Measurements from ENCODE around the gene PRSS33.

The PRSS33 gene

GRCh38 chr16:2785101-2785991, 2.0 kb downstream of the PRSS33 start:
- Histone ChIP-seq H3K27ac (ENCODE audit: low read depth in 2 of 2, low read length in 2 of 2) (no peak overlapping the region), H3K4me3 (ENCODE audit: low read length in 2 of 2) (peak overlapping the region; percentile 36 to 45), H3K9ac (ENCODE audit: low read depth in 1 of 2, low read length in 2 of 2) (peak overlapping the region in 1 of 2 donors; percentile 59), H3K4me1 (ENCODE audit: control insufficient read depth in 2 of 2, insufficient read depth in 2 of 2, low read length in 2 of 2) (peaks cover 5 to 11% of the 10 kb centered on the region in 2 donors), H3K9me3 (ENCODE audit: control insufficient read depth in 2 of 2, low read length in 2 of 2) (no peaks in the 10 kb centered on the region), H3K27me3 (ENCODE audit: control insufficient read depth in 2 of 2, insufficient read depth in 2 of 2, low read length in 2 of 2) (peaks cover 17 to 20% of the 10 kb centered on the region in 2 donors), H3K36me3 (ENCODE audit: control insufficient read depth in 2 of 2, insufficient read depth in 2 of 2, low read length in 2 of 2) (no peaks in the 10 kb centered on the region)

GRCh38 chr16:2784358-2785100, 2.8 kb downstream of the PRSS33 start:
- H3K4me3 ChIP-seq (ENCODE audit: low read length in 2 of 2): peak overlapping the region; percentile 32 to 45
- peaks cover 17% of the 10 kb centered on the region in 2 donors for H3K27me3 ChIP-seq (ENCODE audit: control insufficient read depth in 2 of 2, insufficient read depth in 2 of 2, low read length in 2 of 2)
- H3K27ac ChIP-seq (ENCODE audit: low read depth in 2 of 2, low read length in 2 of 2): no peak overlapping the region
- no peaks in the 10 kb centered on the region for H3K9me3 ChIP-seq (ENCODE audit: control insufficient read depth in 2 of 2, low read length in 2 of 2)
- H3K9ac ChIP-seq (ENCODE audit: low read depth in 1 of 2, low read length in 2 of 2): no peak overlapping the region
- H3K4me1 ChIP-seq (ENCODE audit: control insufficient read depth in 2 of 2, insufficient read depth in 2 of 2, low read length in 2 of 2): peaks cover 5 to 11% of the 10 kb centered on the region in 2 donors
- no peaks in the 10 kb centered on the region for H3K36me3 ChIP-seq (ENCODE audit: control insufficient read depth in 2 of 2, insufficient read depth in 2 of 2, low read length in 2 of 2)

DNA sequence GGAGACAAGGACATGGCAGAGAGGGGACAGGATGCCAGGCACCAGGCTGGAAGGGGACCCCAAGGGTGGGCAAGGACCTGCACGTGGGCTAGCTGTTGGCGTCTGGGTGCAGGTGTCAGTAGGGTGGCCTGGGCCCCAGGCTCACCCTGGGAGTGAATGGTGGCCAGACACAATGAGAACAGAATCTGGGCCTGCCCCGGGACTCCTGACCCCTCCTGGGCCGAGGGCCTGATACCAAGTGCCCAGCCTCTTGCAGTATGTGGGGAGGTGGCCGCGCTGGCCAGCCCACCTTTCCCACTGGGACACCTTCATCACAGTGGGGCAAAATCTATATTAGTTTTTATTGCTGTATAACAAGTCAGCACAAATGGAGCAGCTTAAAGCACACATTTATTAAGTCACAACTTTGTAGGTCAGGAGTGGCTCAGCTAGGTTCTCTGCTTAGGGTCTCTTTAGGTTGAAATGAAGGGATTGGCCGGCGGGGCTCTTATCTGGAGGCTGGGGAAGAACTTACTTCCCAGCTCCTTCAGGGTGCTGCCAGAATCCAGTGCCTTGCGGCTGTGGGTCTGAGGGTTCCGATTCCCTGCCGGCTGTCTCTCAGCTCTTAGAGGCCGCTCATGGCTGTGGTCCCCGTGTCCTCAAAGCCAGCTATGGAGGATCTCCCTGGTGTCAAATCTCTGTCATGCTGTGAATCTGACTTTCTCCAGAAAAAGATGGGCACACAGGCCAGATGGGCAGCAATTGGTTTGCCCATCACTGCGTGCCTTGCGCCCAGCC, 3.6 kb downstream of the PRSS33 start:
- Histone ChIP-seq H3K36me3 (ENCODE audit: control insufficient read depth in 2 of 2, insufficient read depth in 2 of 2, low read length in 2 of 2) (no peaks in the 10 kb centered on the region), H3K27ac (ENCODE audit: low read depth in 2 of 2, low read length in 2 of 2) (no peak overlapping the region), H3K4me3 (ENCODE audit: low read length in 2 of 2) (no peak overlapping the region), H3K9me3 (ENCODE audit: control insufficient read depth in 2 of 2, low read length in 2 of 2) (no peaks in the 10 kb centered on the region), H3K27me3 (ENCODE audit: control insufficient read depth in 2 of 2, insufficient read depth in 2 of 2, low read length in 2 of 2) (peaks cover 17% of the 10 kb centered on the region in 2 donors), H3K4me1 (ENCODE audit: control insufficient read depth in 2 of 2, insufficient read depth in 2 of 2, low read length in 2 of 2) (peaks cover 8 to 12% of the 10 kb centered on the region in 2 donors), H3K9ac (ENCODE audit: low read depth in 1 of 2, low read length in 2 of 2) (no peak overlapping the region)

- no peak overlapping the region for H3K27ac ChIP-seq (ENCODE audit: low read depth in 2 of 2, low read length in 2 of 2)
- H3K27me3 ChIP-seq (ENCODE audit: control insufficient read depth in 2 of 2, insufficient read depth in 2 of 2, low read length in 2 of 2): peaks cover 17% of the 10 kb centered on the region in 2 donors
- no peaks in the 10 kb centered on the region for H3K36me3 ChIP-seq (ENCODE audit: control insufficient read depth in 2 of 2, insufficient read depth in 2 of 2, low read length in 2 of 2)
- no peaks in the 10 kb centered on the region for H3K9me3 ChIP-seq (ENCODE audit: control insufficient read depth in 2 of 2, low read length in 2 of 2)
- peaks cover 17 to 20% of the 10 kb centered on the region in 2 donors for H3K4me1 ChIP-seq (ENCODE audit: control insufficient read depth in 2 of 2, insufficient read depth in 2 of 2, low read length in 2 of 2)
- H3K9ac ChIP-seq (ENCODE audit: low read depth in 1 of 2, low read length in 2 of 2): no peak overlapping the region
- H3K4me3 ChIP-seq (ENCODE audit: low read length in 2 of 2): no peak overlapping the region
Measured at GRCh38 chr16:2782583-2783351, 4.6 kb downstream of the PRSS33 start.

GRCh38 chr16:2779978-2780898, 7.1 kb downstream of the PRSS33 start:
- peaks cover 21 to 24% of the 10 kb centered on the region in 2 donors for H3K4me1 ChIP-seq (ENCODE audit: control insufficient read depth in 2 of 2, insufficient read depth in 2 of 2, low read length in 2 of 2)
- no peaks in the 10 kb centered on the region for H3K9me3 ChIP-seq (ENCODE audit: control insufficient read depth in 2 of 2, low read length in 2 of 2)
- peaks cover 3 to 5% of the 10 kb centered on the region in 2 donors for H3K27me3 ChIP-seq (ENCODE audit: control insufficient read depth in 2 of 2, insufficient read depth in 2 of 2, low read length in 2 of 2)
- peaks cover under 1 to 1% of the 10 kb centered on the region in 2 donors for H3K36me3 ChIP-seq (ENCODE audit: control insufficient read depth in 2 of 2, insufficient read depth in 2 of 2, low read length in 2 of 2)
- H3K4me3 ChIP-seq (ENCODE audit: low read length in 2 of 2): no peak overlapping the region
- H3K27ac ChIP-seq (ENCODE audit: low read depth in 2 of 2, low read length in 2 of 2): no peak overlapping the region
- H3K9ac ChIP-seq (ENCODE audit: low read depth in 1 of 2, low read length in 2 of 2): no peak overlapping the region

GRCh38 chr16:2779151-2779920, 8.0 kb downstream of the PRSS33 start:
- H3K4me1 ChIP-seq (ENCODE audit: control insufficient read depth in 2 of 2, insufficient read depth in 2 of 2, low read length in 2 of 2): peaks cover 23 to 25% of the 10 kb centered on the region in 2 donors
- H3K27ac ChIP-seq (ENCODE audit: low read depth in 2 of 2, low read length in 2 of 2): no peak overlapping the region
- no peak overlapping the region for H3K4me3 ChIP-seq (ENCODE audit: low read length in 2 of 2)
- H3K9me3 ChIP-seq (ENCODE audit: control insufficient read depth in 2 of 2, low read length in 2 of 2): no peaks in the 10 kb centered on the region
- H3K36me3 ChIP-seq (ENCODE audit: control insufficient read depth in 2 of 2, insufficient read depth in 2 of 2, low read length in 2 of 2): peaks cover 8% of the 10 kb centered on the region in 2 donors
- no peaks in the 10 kb centered on the region for H3K27me3 ChIP-seq (ENCODE audit: control insufficient read depth in 2 of 2, insufficient read depth in 2 of 2, low read length in 2 of 2)
- no peak overlapping the region for H3K9ac ChIP-seq (ENCODE audit: low read depth in 1 of 2, low read length in 2 of 2)

DNA sequence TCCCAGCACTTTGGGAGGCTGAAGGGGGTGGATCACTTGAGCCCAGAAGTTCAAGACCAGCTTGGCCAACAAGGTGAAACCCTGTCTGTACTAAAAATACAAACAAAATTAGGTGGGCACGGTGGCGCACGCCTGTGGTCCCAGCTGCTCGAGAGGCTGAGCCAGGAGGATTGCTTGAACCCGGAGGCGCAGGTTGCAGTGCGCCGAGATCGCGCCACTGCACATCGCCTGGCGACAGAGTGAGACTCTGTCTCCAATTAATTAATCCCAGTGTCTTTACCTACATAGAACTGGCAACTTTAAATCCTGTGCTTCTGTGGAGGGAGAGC, 8.8 kb downstream of the PRSS33 start:
- Histone ChIP-seq H3K9me3 (ENCODE audit: control insufficient read depth in 2 of 2, low read length in 2 of 2) (no peaks in the 10 kb centered on the region), H3K4me1 (ENCODE audit: control insufficient read depth in 2 of 2, insufficient read depth in 2 of 2, low read length in 2 of 2) (peaks cover 23 to 25% of the 10 kb centered on the region in 2 donors), H3K27me3 (ENCODE audit: control insufficient read depth in 2 of 2, insufficient read depth in 2 of 2, low read length in 2 of 2) (no peaks in the 10 kb centered on the region), H3K9ac (ENCODE audit: low read depth in 1 of 2, low read length in 2 of 2) (peak overlapping the region; percentile 100), H3K4me3 (ENCODE audit: low read length in 2 of 2) (peak overlapping the region; percentile 95 to 96), H3K36me3 (ENCODE audit: control insufficient read depth in 2 of 2, insufficient read depth in 2 of 2, low read length in 2 of 2) (peaks cover 11 to 16% of the 10 kb centered on the region in 2 donors), H3K27ac (ENCODE audit: low read depth in 2 of 2, low read length in 2 of 2) (peak overlapping the region; percentile 99 to 100)

- H3K27me3 ChIP-seq (ENCODE audit: control insufficient read depth in 2 of 2, insufficient read depth in 2 of 2, low read length in 2 of 2): no peaks in the 10 kb centered on the region
- H3K9ac ChIP-seq (ENCODE audit: low read depth in 1 of 2, low read length in 2 of 2): peak overlapping the region; percentile 100
- H3K4me1 ChIP-seq (ENCODE audit: control insufficient read depth in 2 of 2, insufficient read depth in 2 of 2, low read length in 2 of 2): peaks cover 23 to 25% of the 10 kb centered on the region in 2 donors
- no peaks in the 10 kb centered on the region for H3K9me3 ChIP-seq (ENCODE audit: control insufficient read depth in 2 of 2, low read length in 2 of 2)
- peak overlapping the region; percentile 95 to 96 for H3K4me3 ChIP-seq (ENCODE audit: low read length in 2 of 2)
- peaks cover 14 to 20% of the 10 kb centered on the region in 2 donors for H3K36me3 ChIP-seq (ENCODE audit: control insufficient read depth in 2 of 2, insufficient read depth in 2 of 2, low read length in 2 of 2)
- H3K27ac ChIP-seq (ENCODE audit: low read depth in 2 of 2, low read length in 2 of 2): peak overlapping the region; percentile 99 to 100
Measured at GRCh38 chr16:2777903-2778629, 9.3 kb downstream of the PRSS33 start.

Measured in mucosa of rectum (tissue), 2 donors.